Activated CD4-positive, alpha-beta T cell treated with anti-CD3 and anti-CD28 coated beads for 4 hours (primary cell): Measurements from ENCODE around the gene RFX2.
A peak's percentile ranks its signal among the peaks of the same experiment; 100 is the strongest.
"Not testable (repeated sequence)": the region's sequence is repeated elsewhere in the genome, so short reads cannot be mapped to it uniquely, and the experiment has no call there.

Source experiments
- DNase-seq, 2 donors: peaks; one replicate each; pipeline ENCODE4 v3.0.0-alpha.2; 2020

RFX2 gene

DNA sequence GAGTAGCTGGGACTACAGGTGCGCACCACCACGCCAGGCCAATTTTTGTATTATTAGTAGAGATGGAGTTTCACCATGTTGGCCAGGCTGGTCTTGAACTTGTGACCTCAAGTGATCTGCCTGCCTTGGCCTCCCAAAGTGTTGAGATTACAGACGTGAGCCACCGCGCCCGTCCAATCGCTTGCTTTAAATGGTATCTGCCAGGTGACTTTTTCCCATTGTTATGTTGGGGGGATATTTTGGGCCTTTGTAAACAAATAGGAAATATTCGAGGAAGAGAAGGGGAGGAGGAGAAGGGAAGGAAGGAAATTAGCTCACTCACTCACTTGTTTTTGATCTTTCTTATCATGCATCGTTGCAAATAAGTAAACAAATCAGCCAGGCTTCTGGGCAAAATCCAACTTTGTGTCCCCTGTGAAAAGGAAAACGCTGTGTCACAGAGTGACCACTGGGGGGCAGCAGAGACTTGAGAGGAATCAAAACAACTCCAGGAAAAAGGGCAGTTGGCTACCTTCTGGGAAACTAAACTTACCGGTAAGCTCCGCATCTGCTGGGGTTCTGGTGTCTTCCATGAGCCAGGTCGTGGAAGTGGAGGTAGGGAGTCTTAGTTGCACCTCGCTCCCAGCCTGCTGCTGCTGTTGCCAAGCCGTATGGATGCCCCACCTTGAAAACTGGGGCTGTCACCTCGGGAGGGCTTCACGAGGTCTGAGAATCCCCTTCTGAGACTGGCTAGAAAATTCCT is 123.1 kb downstream of the RFX2 start:
- peak; percentile 68 to 76 for DNase-seq

- not testable (repeated sequence) for DNase-seq
Measured at GRCh38 chr19:5985837-5986236, 124.5 kb downstream of the RFX2 start.

GRCh38 chr19:5985098-5985783 is 125.1 kb downstream of the RFX2 start:
- no peak for DNase-seq

GRCh38 chr19:5984600-5984999 is 125.7 kb downstream of the RFX2 start:
- no peak for DNase-seq

DNA sequence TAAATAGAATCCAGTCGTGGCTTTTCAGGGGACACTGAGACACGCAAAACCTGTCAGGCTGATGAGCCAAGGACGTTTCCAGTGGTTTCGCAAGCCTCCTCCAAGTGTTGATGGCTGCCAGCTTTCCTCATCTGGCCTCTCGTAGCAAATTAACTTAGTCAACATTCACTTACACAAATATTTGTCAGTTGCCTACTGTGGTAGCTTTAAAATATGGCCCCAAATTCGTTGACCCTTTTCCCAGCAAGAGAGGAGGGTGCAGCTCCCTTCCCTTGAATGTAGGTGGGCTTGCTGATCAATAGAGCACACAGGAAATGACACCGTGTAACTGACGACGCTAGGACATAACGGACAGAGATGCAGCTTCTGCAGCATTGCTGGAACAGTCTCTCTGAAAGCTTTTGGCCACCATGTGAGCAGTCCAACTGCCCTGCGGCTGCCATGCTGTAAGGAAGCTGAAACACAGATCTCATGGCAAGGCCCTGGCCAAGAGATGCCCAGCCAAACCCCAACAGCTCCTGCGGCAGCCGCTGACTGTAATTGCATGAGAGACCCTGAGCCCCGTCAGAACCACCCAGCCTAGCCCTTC is 126.8 kb downstream of the RFX2 start:
- DNase-seq: no peak

GRCh38 chr19:5978606-5979552 is 131.4 kb downstream of the RFX2 start:
- no peak for DNase-seq

DNA sequence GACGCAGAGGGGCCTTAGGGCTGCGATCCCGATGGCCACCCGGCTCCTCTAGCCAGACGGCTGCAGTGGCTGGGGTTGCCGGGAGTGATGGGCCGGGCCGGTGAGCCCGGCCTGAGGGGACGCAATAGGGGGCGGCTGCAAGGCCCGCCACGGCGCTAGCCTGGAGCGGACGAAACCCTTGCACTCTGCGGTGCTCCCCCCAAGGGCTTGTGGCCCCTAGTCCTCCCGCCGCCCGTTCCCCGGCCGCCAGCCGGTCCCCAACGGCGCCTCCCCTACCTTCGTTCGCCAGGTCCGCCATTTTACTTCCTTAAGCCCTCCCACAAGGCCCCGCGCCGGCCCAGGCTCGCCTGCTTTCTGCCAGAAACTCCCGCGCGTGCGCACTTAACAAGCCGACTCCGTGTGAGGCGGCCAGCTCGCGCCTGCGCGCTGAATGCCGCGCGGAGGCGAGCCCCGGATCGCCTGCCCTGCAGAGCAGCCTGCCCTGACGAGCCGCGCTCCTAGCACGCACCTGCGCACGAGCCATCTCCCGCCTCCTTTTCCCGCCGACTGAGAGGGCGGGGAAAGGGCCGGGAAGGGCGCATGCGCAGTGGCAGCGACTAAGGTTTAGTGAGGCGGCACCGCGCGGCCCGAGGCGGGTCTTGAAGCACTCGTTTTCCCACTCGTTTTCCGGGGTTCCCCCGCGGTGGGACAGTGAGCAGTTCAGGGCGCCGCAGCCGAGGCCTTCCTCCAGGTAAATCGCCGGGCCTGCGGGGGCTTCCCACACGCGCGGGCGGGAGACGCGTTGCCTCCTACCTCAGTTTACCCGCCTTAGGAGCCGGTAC is 132.3 kb downstream of the RFX2 start, which contains the start of gene RANBP3:
Gene RANBP3, minus strand, starts transcription at position 356 of the 821 bp plus-strand sequence. Its CDS starts 58 bp downstream, at position 298.
- DNase-seq: peak; percentile 97 to 99

GRCh38 chr19:5977222-5977784 is 133.0 kb downstream of the RFX2 start:
- no peak for DNase-seq

DNA sequence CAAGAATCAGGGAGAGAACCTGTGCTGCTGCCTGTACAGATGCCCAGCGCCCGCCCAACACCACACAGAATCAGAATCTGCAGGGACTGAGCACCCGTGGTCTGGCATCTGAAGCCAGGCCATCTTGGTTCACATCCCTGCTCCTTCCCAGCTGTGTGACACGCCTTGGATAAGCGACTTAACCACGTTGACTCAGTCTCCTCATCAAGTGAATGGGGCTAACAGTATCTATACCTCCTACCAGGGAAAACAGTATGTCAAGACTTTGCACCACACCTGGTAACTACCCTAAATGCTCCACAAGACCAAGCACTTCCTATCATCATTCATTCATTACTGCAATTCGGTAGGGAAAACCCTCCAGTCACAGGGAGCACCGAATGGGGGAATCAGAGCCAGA is 133.5 kb downstream of the RFX2 start:
- no peak for DNase-seq

- no peak for DNase-seq
Measured at GRCh38 chr19:5975388-5975728, 134.9 kb downstream of the RFX2 start.

DNA sequence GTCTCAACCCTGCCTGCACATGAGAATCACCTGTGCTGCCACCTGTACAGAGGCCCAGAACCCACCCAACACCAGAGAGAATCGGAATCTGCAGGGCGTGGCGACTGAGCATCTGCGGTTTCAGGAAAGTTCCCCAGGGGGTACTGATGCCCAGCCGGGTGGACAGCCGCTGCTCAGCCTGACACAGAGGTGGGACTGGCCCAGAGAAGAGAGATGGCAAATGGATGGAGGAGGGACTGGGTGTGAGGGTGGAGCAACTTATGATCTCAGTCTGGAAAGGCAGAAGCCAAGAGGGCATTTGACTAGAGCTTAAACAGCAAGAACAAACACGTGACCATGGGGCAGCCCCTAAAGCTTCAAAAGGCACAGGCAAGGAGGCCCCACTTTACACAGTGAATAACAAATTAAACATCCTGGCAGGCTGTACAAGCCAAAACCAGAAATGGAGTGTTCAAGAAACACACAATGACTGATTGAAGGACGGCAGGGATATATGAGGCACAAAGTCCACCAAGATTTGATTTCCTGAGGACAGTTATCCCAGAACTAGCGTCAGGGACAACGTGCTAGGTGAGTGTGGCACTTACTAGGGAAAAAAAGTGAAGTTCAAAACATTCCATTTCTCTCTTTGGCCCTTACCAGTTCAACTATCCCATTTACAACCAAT is 135.4 kb downstream of the RFX2 start:
- peak in 1 of 2 donors; percentile 34 for DNase-seq

- no peak for DNase-seq
Measured at GRCh38 chr19:5973867-5974635, 136.2 kb downstream of the RFX2 start.

DNA sequence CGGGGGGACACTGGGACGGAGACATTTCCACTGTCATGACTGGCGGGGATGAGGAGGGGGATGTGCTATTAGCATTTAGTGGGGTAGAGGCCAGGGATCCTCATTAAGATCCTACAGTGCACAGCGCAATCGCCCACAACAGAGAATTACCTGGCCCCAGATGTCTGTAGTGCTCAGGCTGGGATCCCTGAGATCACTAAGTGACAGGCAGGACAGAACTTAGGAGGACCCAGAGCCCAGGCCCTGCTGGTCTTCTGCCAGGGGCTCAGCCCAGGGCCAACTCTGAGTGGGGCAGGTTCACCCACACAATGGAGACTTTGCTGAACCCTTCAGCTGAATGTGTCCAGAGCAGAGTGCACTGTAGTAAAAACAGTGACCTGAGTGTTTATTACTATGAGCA is 136.9 kb downstream of the RFX2 start:
- DNase-seq: no peak

- DNase-seq: no peak
Measured at GRCh38 chr19:5972355-5972731, 138.0 kb downstream of the RFX2 start.

DNA sequence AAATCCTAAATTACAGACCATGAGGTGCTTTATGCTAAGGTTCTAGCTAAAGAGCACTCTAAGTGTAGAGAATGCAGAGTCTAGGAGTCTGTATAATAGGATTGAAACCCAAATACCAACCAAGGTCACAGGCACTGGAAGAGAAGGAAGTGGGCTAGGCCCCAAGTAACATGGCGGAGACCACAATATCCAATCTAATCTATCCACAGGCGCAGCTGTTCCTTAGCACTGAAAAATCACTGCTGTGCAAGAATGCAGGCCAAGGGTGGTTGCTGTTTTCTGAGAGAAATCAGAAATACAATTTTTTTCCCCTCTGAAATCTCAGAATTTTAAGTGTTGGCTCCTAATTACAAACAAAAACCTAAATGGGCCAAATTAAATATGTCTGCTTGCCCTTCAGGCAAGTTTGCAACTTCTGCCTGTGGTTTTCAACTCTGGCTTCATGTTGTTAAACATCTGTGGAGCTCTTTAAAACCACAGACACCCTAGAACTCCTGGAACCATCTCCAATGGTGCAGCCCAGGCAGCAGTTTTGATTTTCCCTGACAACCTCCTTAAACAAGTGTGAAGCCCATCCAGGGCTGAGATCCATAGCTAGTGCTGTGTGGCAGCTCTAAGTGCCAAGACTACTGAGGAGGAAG is 138.5 kb downstream of the RFX2 start:
- no peak for DNase-seq

DNA sequence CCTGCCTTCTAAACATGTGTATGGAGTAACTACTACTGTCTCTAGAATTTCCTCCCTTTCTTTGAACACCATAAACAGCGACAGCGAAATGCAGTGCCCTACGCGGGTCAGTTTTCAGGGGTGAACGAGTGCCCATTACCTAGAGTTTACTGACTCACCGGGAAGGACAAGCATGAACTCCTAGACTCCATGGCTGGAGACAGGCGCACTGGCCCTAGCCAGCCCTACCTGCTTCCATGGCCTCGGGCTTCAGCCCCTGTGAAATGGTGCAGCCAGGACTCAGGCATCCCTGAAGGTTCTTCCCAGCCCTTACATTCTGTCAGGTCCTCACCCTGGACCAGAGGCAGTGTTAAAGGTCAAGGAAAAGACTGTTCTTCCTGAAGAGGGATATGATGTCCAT is 140.8 kb downstream of the RFX2 start:
- no peak for DNase-seq

- no peak for DNase-seq
Measured at GRCh38 chr19:5968431-5969373, 141.6 kb downstream of the RFX2 start.

- peak; percentile 46 to 62 for DNase-seq
Measured at GRCh38 chr19:5967994-5968430, 142.3 kb downstream of the RFX2 start.

- no peak for DNase-seq
Measured at GRCh38 chr19:5967571-5967970, 142.7 kb downstream of the RFX2 start.
